Bone marrow (tissue), 2 donors: ENCODE results near the gene FMR1.
A peak's percentile ranks its signal among the peaks of the same experiment; 100 is the strongest.

ENCODE experiments used
- DNase-seq, 2 donors: peaks; one replicate each; lab custom pipeline; 2025; lab: John Stamatoyannopoulos, UW

Gene FMR1

DNA sequence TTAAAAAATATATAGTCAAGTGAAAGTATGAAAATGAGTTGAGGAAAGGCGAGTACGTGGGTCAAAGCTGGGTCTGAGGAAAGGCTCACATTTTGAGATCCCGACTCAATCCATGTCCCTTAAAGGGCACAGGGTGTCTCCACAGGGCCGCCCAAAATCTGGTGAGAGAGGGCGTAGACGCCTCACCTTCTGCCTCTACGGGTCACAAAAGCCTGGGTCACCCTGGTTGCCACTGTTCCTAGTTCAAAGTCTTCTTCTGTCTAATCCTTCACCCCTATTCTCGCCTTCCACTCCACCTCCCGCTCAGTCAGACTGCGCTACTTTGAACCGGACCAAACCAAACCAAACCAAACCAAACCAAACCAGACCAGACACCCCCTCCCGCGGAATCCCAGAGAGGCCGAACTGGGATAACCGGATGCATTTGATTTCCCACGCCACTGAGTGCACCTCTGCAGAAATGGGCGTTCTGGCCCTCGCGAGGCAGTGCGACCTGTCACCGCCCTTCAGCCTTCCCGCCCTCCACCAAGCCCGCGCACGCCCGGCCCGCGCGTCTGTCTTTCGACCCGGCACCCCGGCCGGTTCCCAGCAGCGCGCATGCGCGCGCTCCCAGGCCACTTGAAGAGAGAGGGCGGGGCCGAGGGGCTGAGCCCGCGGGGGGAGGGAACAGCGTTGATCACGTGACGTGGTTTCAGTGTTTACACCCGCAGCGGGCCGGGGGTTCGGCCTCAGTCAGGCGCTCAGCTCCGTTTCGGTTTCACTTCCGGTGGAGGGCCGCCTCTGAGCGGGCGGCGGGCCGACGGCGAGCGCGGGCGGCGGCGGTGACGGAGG lies at the start of gene FMR1:
Gene FMR1, plus strand, starts transcription at position 728 of the 831 bp plus-strand sequence. CDS start 261 bp downstream, outside the sequence.
- DNase-seq: peak; percentile 49 to 85

- DNase-seq: no peak
Measured at GRCh38 chrX:147875866-147876596, 35.7 kb upstream of the FMR1 start.

DNA sequence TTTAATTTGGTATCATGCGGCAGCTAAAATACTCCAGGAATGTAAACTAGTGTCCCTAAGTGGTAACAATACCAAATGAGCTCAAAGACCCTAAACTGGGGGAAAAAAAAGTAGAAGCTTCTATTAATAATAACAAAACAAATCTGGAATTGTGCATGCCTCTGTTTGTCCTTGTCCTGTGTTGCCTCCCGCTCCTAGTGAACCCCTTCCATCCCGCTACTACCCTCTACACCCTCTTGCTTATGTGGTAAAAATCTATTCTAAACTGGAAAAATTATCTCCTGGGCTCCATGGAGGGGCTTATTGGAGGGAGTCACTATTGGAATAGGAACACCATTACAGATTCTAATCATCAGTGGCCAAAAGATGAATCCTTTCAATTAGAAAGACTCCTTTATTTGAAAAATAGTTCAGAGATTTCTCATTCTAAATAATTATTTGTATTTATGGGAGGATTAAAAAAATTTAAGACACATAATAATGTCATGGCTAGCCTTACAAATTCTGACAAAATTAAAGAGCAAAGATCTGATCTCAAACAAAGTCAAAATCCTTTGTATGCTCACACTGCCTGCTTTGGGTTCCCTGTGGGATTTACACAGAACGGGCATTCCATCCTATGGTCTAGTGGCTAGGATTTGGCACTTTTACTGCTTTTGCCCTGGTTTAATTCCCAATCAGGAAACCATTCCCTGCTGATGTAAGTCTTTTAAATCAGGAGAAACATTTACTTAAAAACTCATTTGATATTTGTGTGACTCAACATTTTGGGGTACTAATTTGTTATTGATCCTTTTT lies 34.7 kb upstream of the FMR1 start:
- no peak for DNase-seq

DNA sequence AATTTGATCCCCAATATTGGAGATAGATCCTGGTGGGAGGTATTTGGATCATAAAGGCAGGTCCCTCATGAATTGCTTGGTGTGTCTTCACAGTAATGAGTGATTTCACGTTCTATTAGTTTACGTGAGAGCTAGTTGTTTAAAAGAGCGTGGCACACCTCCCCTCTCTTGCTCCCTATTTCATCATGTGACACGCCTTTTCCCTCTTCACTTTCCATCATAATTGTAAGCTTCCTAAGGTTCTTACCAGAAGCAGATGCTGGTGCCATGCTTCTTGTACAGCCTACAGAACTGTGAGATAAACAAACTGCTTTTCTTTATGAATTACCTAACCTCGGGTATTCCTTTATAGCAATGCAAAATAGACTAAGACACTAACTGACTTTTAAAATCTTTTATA lies 34.0 kb upstream of the FMR1 start:
- no peak for DNase-seq

DNA sequence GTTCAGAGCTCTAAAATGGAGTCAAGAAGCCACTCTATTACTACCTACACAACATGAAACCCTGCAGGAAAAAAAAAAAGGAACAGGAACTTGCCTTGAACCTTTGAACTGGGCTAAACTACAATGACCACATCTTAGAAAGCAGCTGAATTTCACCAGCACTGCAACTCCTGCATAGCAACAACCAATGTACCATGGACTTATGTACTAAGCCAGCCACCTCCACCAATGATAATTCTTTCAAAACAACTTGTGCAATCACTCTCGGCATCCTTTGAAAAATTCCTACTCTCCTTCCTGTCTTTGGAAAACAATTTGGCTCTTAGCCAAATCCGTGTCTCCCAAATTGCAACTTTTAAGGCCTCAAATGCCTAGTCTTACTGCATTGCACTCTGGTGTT lies 26.8 kb upstream of the FMR1 start:
- DNase-seq: no peak

- DNase-seq: no peak
Measured at GRCh38 chrX:147890756-147891155, 21.0 kb upstream of the FMR1 start.

DNA sequence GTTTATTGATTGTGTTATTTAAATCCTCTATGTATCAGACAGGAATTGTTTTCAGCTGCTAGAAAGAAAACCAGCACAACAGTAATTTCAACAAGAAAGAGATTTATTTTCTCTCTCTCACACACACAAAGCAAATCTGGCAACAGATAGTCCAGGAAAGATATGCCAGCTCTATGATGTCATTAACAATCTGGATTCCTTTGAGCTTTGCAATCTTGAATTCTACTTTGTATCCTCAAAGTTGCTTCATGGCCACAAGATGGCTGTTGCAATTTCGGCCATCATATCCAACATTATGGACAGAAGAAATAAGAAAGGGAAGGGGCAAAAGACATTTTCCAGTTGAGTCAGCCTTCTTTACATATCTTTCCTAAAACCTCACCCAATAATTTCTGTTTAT lies 19.8 kb upstream of the FMR1 start:
- no peak for DNase-seq

GRCh38 chrX:147893741-147894140 lies 18.0 kb upstream of the FMR1 start:
- no peak for DNase-seq

- no peak for DNase-seq
Measured at GRCh38 chrX:147894366-147894963, 17.3 kb upstream of the FMR1 start.

DNA sequence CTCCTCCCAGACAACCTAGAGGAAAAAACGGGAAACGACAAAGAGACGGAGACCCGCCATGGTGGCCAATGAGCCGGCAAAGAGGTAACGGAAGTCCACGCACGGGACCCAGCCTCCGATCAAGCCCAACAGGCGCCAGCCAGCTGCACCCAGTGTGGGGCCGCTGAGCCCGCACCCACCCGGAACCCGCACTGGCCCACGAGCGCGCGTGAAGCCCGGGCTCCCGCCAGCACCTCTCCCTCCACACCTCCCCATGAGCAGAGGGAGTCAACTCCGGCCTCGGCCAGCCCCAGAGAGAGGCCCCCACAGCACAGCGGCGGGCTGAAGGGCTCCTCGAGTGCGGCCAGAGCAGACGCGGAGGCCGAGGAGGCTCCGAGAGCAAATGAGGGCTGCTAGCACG lies 14.6 kb upstream of the FMR1 start:
- no peak for DNase-seq

GRCh38 chrX:147898951-147899350 lies 12.8 kb upstream of the FMR1 start:
- no peak for DNase-seq

DNA sequence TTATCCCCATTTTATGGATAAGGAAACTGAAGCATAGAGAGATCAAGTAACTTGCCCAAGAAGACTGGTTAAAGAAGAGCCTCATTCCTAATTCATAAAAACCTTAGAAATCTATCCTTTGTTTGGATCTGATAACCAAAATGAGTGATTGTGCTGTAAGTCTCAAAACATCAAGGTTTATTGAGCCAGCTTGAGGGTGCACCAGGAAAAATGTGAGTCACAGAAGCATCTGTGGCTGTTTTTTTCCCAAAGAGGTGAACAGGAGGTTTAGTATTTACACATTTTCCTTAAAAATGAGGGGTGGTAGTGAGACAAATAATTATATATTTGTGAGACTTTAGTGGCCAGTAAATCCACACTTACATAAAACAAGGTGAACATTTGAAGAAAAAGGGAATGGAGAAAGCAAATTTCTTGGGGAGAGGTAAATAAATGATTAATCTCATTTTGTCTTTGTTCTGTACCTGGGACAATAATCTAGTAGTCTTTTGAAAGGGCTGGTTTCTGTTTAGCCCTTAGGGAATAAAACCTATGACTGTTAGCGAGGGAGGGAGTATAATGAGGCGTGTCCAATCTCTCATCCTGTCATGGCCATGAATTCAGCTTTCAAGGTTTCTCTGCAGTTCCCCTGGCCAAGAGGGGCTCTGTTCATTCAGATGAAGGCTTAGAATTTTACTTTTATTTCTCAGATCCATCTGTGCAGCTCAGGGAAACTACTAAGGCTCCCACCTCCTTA lies 12.2 kb upstream of the FMR1 start:
- no peak for DNase-seq

DNA sequence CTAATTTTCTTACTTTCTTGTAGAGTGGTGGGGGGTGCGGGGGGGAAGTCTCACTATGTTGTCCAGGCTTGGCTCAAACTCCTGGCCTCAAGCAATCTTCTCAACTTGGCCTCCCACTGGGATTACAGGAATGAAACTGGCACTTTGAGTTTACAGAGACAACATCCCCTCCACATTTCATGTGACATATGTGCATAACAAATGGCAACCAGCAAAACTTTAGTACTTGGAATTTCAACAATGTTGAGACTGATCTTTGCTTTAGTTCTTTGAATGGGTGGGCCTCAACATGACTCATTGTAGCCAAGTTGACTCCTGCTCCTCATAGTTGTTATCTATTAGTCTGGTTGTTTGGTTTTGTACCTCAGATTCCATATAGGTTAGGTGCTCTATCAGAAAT lies 11.4 kb upstream of the FMR1 start:
- no peak for DNase-seq

DNA sequence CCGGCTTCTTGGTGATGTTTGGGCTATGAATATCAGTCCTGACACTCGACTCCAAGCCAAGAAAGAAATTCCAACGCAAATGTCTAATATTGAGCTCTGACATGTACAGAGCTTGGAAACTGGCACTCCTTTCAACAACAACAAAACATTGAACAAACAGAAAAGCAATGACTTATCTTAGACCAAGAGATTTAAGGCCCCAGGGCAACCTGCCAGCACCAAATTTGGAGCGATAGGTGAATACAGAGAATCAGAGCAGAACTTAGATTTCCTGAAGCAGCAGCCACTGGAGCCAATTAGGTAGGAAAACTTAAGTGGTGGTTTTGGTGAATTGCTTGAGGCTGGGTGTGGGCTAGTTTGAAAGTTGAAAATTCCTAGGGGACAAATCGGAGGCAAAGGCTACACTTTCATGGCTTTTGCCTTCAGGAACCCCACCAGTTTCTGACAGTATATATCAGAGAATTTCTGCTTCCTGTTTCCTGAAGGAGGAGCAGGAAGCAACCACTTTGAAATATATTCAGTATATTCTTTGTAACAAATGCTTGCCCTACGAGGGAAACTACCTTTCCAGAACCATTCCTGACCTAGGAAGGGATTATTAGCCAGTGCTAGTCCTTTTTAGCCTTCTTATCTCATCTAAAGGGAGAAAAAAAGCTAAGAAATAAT lies 10.1 kb upstream of the FMR1 start:
- no peak for DNase-seq

- DNase-seq: no peak
Measured at GRCh38 chrX:147902270-147902669, 9.4 kb upstream of the FMR1 start.

- no peak for DNase-seq
Measured at GRCh38 chrX:147908106-147908505, 3.6 kb upstream of the FMR1 start.

DNA sequence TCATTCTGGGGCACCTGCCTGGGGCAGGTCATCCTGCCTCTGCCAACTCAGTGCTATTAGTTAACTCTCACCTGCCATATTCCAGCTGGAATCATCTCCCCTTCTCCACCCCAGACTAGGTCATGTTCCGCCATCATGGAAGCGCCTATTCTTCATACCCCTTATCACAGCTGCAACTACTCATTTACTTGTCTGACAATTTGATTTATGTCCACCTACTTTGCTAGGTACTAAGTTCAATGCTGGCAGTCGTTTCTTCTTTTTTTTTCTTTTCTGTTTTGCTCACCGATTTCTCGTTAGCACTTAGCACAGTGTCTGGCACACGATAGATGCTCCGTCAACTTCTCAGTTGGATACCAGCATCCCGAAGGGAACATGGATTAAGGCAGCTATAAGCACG lies 1.1 kb upstream of the FMR1 start:
- no peak for DNase-seq

- DNase-seq: peak; percentile 6 to 28
Measured at GRCh38 chrX:147912093-147912801, 528 bp downstream of the FMR1 start.

DNA sequence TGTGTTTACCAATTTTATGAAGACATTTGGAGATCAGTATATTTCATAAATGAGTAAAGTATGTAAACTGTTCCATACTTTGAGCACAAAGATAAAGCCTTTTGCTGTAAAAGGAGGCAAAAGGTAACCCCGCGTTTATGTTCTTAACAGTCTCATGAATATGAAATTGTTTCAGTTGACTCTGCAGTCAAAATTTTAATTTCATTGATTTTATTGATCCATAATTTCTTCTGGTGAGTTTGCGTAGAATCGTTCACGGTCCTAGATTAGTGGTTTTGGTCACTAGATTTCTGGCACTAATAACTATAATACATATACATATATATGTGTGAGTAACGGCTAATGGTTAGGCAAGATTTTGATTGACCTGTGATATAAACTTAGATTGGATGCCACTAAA lies 1.9 kb downstream of the FMR1 start:
- no peak for DNase-seq

- no peak for DNase-seq
Measured at GRCh38 chrX:147914591-147914990, 2.9 kb downstream of the FMR1 start.
